GM12878 (cell line): Measurements from ENCODE around the gene TAGLN3. TPM values are rescaled to one million over a fixed set of nuclear protein-coding genes. Genes with fewer than 3 reads are reported as not detected.

Source experiments
- ATAC-seq: fragments of 200-7000 bp; cut with Tn5 transposase; 3 replicates; pipeline ENCODE4 v1.9.1; 2020; ENCODE audit warnings: mild to moderate bottlenecking, moderate library complexity
- BruUV-seq: library from RNA; stranded (reverse); fragments of 400-500 nt; replicated peaks from 2 replicates; lab custom pipeline; 2021; lab: Mats Ljungman, UMichigan
- CTCF ChIA-PET: fragments of 300-600 bp; sonication (Branson Sonifier 250); formaldehyde crosslinking; extraction: SDS; loops from one replicate; lab custom pipeline; 2021; ENCODE audit warnings: inconsistent platforms; lab: Yijun Ruan, JAX
- POLR2A ChIA-PET: fragments of 350-600 bp; formaldehyde crosslinking; extraction: SDS; loops from one replicate; lab custom pipeline; 2021; ENCODE audit warnings: inconsistent platforms; lab: Charles Lee
- RAD21 ChIA-PET: fragments of 300-600 bp; sonication (Branson Sonifier 250); formaldehyde crosslinking; loops from one replicate; lab custom pipeline; 2023; ENCODE audit warnings: antibody characterized with exemption; ENCODE audit not compliant: unreplicated experiment; lab: Charles Lee
- SMC1A ChIA-PET: fragments of 300-600 bp; sonication (Branson Sonifier 250); formaldehyde crosslinking; loops from one replicate; lab custom pipeline; 2023; ENCODE audit not compliant: unreplicated experiment, uncharacterized antibody; lab: Charles Lee
- DNase-seq: peaks from one replicate; pipeline ENCODE4 v3.0.0-alpha.2; 2011; ENCODE audit warnings: low read depth, low spot score
- FAIRE-seq: peaks from 3 replicates; lab custom pipeline; 2011; peaks lifted over from hg19 to GRCh38; lab: Jason Lieb, UNC
- H2AFZ ChIP-seq: 2 replicates; pipeline ENCODE4 v1.6.0; 2011; ENCODE audit warnings: low read depth, low read length, control low read depth; ENCODE audit not compliant: control insufficient read depth
- H3K27ac ChIP-seq: 2 replicates; pipeline ENCODE4 v1.5.1; 2011; ENCODE audit warnings: control low read depth; ENCODE audit not compliant: control insufficient read depth, insufficient read depth
- H3K27me3 ChIP-seq, 2 experiments: replicated peaks in 1 of 2; 2 replicates each; pipeline versions ENCODE4 v1.6.0 to v1.6.1; 2011; ENCODE audit warnings: low read length in 1 of 2; ENCODE audit not compliant: control insufficient read depth in 2 of 2, insufficient read depth in 2 of 2
- H3K36me3 ChIP-seq, 2 experiments: 2 replicates each; pipeline ENCODE4 v1.5.1; 2011; ENCODE audit warnings: low read length in 1 of 2; ENCODE audit not compliant: control insufficient read depth in 2 of 2, insufficient read depth in 2 of 2
- H3K4me1 ChIP-seq: 2 replicates; pipeline ENCODE4 v1.6.1; 2011; ENCODE audit warnings: mild to moderate bottlenecking, low read length, moderate library complexity, mixed read lengths; ENCODE audit not compliant: control insufficient read depth, insufficient read depth
- H3K4me2 ChIP-seq: 2 replicates; pipeline ENCODE4 v1.6.0; 2011; ENCODE audit warnings: control low read depth; ENCODE audit not compliant: control insufficient read depth, insufficient read depth
- H3K4me3 ChIP-seq: fragments of 200-600 bp; sonication (generic); 2 replicates; pipeline ENCODE4 v1.5.1; 2016
- H3K79me2 ChIP-seq: 2 replicates; pipeline ENCODE4 v1.6.0; 2011; ENCODE audit warnings: low read length; ENCODE audit not compliant: control insufficient read depth, insufficient read depth
- H3K9ac ChIP-seq: 2 replicates; pipeline ENCODE4 v1.8.0; 2011; ENCODE audit warnings: low read length, control low read depth, mixed read lengths; ENCODE audit not compliant: control insufficient read depth, insufficient read depth
- H3K9me3 ChIP-seq: replicated peaks from 3 replicates; pipeline ENCODE4 v1.5.1; 2011; ENCODE audit warnings: mild to moderate bottlenecking, low read length; ENCODE audit not compliant: control insufficient read depth, insufficient read depth
- H4K20me1 ChIP-seq: 2 replicates; pipeline ENCODE4 v1.6.0; 2011; ENCODE audit not compliant: control insufficient read depth, insufficient read depth
- DPF2 ChIP-seq: fragments of 450-650 bp; IDR thresholded peaks from 2 replicates; pipeline ENCODE4 v1.6.1; 2017; ENCODE audit warnings: mild to moderate bottlenecking
- IKZF2 ChIP-seq, 2 experiments: fragments of 450-650 bp; IDR thresholded peaks; 2 replicates each; pipeline ENCODE4 v1.6.1; 2017; ENCODE audit warnings: mild to moderate bottlenecking in 2 of 2, moderate library complexity in 2 of 2
- MTA2 ChIP-seq: fragments of 450-650 bp; IDR thresholded peaks from 2 replicates; pipeline ENCODE4 v1.6.1; 2016; ENCODE audit warnings: low read depth, mild to moderate bottlenecking, moderate library complexity
- MYB ChIP-seq: fragments of 150-350 bp; IDR thresholded peaks from 2 replicates; pipeline ENCODE4 v1.6.1; 2014; ENCODE audit warnings: mild to moderate bottlenecking, low read depth, low read length, borderline replicate concordance
- NR2C2 ChIP-seq: IDR thresholded peaks from 2 replicates; pipeline ENCODE4 v1.6.1; 2011; ENCODE audit warnings: borderline replicate concordance, low read depth; ENCODE audit not compliant: control insufficient read depth, insufficient read length
- POLR2A ChIP-seq: IDR thresholded peaks from 2 replicates; pipeline ENCODE4 v1.6.1; 2011; ENCODE audit warnings: low read depth, mild to moderate bottlenecking, low read length
- SMARCA5 ChIP-seq: fragments of 450-650 bp; IDR thresholded peaks from 2 replicates; pipeline ENCODE4 v1.6.1; 2017; ENCODE audit warnings: mild to moderate bottlenecking
- SRF ChIP-seq, 2 experiments: IDR thresholded peaks; 2 replicates each; pipeline ENCODE4 v1.6.1; 2011; ENCODE audit warnings: low read depth in 2 of 2, low read length in 2 of 2, mild to moderate bottlenecking in 1 of 2, moderate library complexity in 1 of 2
- ZBTB11 ChIP-seq: fragments of 450-650 bp; formaldehyde crosslinking; IDR thresholded peaks from 2 replicates; pipeline ENCODE4 v1.5.0; 2022; ENCODE audit warnings: mild to moderate bottlenecking, missing genetic modification characterization
- ZNF687 ChIP-seq: fragments of 450-650 bp; IDR thresholded peaks from 2 replicates; pipeline ENCODE4 v1.6.1; 2017; ENCODE audit warnings: mild to moderate bottlenecking, moderate library complexity
- WGBS: methylation state at CpG from one replicate; pipeline ENCODE4 v1.1.6; 2016; ENCODE audit warnings: low lambda C conversion rate; ENCODE audit not compliant: insufficient replicate concordance, insufficient coverage; ENCODE audit errors: missing lambda C conversion rate; 5-methylcytosine and 5-hydroxymethylcytosine counted together
- in situ Hi-C: fragments of 300-500 bp; cut with MboI; formaldehyde crosslinking; loops from 9 replicates; pipeline ENCODE4 v1.14.3; 2018; ENCODE audit warnings: mixed read lengths
- intact Hi-C: fragments of 100-400 bp; cut with micrococcal nuclease; formaldehyde crosslinking; loops from one replicate; pipeline ENCODE4 v1.14.2; 2022; ENCODE audit not compliant: unreplicated experiment
- polyA plus RNA-seq, 11 experiments: library from polyadenylated mRNA; depleted of rRNA in 4 of 11; unstranded in 6 of 11; stranded (reverse) in 5 of 11; fragments of >200 nt; fragmentation: Nextera tagmentation in 4 of 11; fragmentation: Illumina TruSeq in 1 of 11; extraction: Ambion mirVana in 4 of 11; extraction: Trizol in 1 of 11; gene quantifications; 1 replicate in 1 of 11; 2 replicates in 10 of 11; pipeline versions ENCODE4 v1.2.1 to v1.2.3, GENCODE V29; 2011 to 2016; ENCODE audit warnings: inconsistent platforms in 2 of 11, missing spikeins in 2 of 11, low read depth in 1 of 11
- total RNA-seq, 4 experiments: library from RNA; depleted of rRNA in 3 of 4; stranded (reverse); fragments of >200 nt in 3 of 4; fragmentation: Illumina TruSeq in 1 of 4; extraction: Trizol in 1 of 4; gene quantifications; 2 replicates each; pipeline versions ENCODE4 v1.2.1 to v1.2.3, GENCODE V29; 2013 to 2021
- TF ChIP-seq, protein P1 (sequence below): fragments of 150-350 bp; IDR thresholded peaks from 2 replicates; pipeline ENCODE4 v1.6.1; 2014; ENCODE audit warnings: mild to moderate bottlenecking, low read depth, low read length
- TF ChIP-seq, protein P2 (sequence below): fragments of 450-650 bp; IDR thresholded peaks from 2 replicates; pipeline ENCODE4 v1.6.1; 2016; ENCODE audit warnings: mild to moderate bottlenecking

The TAGLN3 gene
- total and polyA plus RNA-seq, 10 of the 15 experiments (the other 5 are each of a cell fraction or from before 2014, with no cell fraction given): 0.06 to 0.53 (median 0.12) TPM; not detected in 3

- BruUV-seq: no TSS peak
- Histone ChIP-seq H3K4me3 (no peak overlapping the region), H3K27me3 (peaks cover 0 to 2% of the 10 kb centered on the region in 2 experiments; a peak in 3 of 4 replicates), H3K4me1 (peaks cover 6% of the 10 kb centered on the region; the same call in 1 of the 2 replicates), H3K4me2 (no peak overlapping the region), H3K9ac (no peak overlapping the region), H3K9me3 (no peaks in the 10 kb centered on the region), H3K79me2 (no peaks in the 10 kb centered on the region), H3K36me3 (no peaks in the 10 kb centered on the region), H3K27ac (no peak overlapping the region), H4K20me1 (no peaks in the 10 kb centered on the region), H2AFZ (no peak overlapping the region)
- DNase-seq: no peak
- intact Hi-C loops: no loop called here
- POLR2A ChIA-PET: interaction anchor here (0.5 to 1.2 kb wide), 2 partner anchors 12 to 21 kb away, joined by 3 read pairs; no protein-coding TSS in a partner anchor
- in situ Hi-C loops: no loop called here
- ATAC-seq: no peak
- FAIRE-seq: no peak
- CTCF ChIA-PET: interaction anchor here (1.0 to 10.0 kb wide), 8 partner anchors 9 to 311 kb away, joined by 3 to 102 read pairs (median 4); partner anchors contain the start of gene ABHD10
- SMC1A ChIA-PET: interaction anchor here (1.8 to 21.1 kb wide), 4 partner anchors 11 to 287 kb away, joined by 3 to 417 read pairs (median 47); no protein-coding TSS in a partner anchor
- WGBS: 19% methylated on average over 8 of the region's 8 CpGs
- RAD21 ChIA-PET: interaction anchor here (1.1 to 3.7 kb wide), 3 partner anchors 11 to 16 kb away, joined by 3 to 36 read pairs (median 19); no protein-coding TSS in a partner anchor
- TF ChIP-seq NR2C2: no peak
- TF ChIP-seq SRF (IDR thresholded peaks at IDR 0.05; ENCODE audit: low read depth in 2 of 2, low read length in 2 of 2): no peak
- TF ChIP-seq SMARCA5: no peak
- TF ChIP-seq MTA2: no peak
- no peak for TF ChIP-seq MYB
- TF ChIP-seq DPF2: no peak
- TF ChIP-seq ZNF687: no peak
- no peak for TF ChIP-seq ZBTB11 (CRISPR knock-in tag)
- TF ChIP-seq, protein P1, sequence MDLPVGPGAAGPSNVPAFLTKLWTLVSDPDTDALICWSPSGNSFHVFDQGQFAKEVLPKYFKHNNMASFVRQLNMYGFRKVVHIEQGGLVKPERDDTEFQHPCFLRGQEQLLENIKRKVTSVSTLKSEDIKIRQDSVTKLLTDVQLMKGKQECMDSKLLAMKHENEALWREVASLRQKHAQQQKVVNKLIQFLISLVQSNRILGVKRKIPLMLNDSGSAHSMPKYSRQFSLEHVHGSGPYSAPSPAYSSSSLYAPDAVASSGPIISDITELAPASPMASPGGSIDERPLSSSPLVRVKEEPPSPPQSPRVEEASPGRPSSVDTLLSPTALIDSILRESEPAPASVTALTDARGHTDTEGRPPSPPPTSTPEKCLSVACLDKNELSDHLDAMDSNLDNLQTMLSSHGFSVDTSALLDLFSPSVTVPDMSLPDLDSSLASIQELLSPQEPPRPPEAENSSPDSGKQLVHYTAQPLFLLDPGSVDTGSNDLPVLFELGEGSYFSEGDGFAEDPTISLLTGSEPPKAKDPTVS: no peak
- TF ChIP-seq POLR2A: no peak
- TF ChIP-seq, protein P2, sequence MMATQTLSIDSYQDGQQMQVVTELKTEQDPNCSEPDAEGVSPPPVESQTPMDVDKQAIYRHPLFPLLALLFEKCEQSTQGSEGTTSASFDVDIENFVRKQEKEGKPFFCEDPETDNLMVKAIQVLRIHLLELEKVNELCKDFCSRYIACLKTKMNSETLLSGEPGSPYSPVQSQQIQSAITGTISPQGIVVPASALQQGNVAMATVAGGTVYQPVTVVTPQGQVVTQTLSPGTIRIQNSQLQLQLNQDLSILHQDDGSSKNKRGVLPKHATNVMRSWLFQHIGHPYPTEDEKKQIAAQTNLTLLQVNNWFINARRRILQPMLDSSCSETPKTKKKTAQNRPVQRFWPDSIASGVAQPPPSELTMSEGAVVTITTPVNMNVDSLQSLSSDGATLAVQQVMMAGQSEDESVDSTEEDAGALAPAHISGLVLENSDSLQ: no peak
- no peak for TF ChIP-seq IKZF2 (IDR thresholded peaks at IDR 0.05)
Observed at GRCh38 chr3:112002096-112002971, 3.6 kb downstream of the TAGLN3 start.
